Measurements from ENCODE around the gene TTC7B. TPM values are rescaled to one million over a fixed set of nuclear protein-coding genes. Genes with fewer than 3 reads are reported as not detected.

TTC7B gene
- total and polyA plus RNA-seq, 9 of the 15 experiments (the other 6 are each of a cell fraction or from before 2014, with no cell fraction given) = 2.2 to 77.2 (median 36.7) TPM

DNA sequence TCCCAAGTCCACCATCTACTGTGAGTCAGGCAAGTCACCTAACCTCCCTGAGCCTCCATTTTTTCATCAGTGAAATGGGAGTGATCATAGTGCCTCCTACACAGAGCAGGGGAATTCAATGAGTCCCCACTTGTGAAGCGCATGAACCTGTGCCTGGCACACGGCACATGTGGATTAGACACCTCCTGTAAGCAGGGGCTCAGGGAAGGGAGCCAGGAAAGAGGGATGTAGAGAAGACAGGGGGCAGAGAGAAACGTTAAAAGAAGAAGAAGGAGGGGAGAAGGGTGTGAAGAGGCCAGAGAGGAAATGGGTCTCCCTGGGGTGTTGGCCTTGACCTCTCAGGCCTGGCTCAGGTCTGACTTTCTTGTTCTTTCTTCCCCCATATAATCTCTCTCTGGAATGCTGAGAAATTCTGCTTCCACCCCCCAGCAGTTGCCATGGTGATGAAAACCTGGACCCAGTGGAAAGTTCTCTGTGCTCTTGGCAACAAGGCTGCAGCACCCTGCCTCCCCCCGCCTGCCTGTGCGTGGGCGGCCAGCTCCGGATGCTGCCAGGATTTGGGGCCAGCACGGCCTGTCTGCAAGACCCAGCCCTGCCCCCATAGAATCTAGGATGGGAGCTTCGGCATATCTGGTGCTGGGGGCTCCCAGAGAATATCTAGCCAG lies 324.9 kb downstream of the TTC7B start:
- no peaks in the 10 kb centered on the region for H3K9me1 ChIP-seq (ENCODE audit: control insufficient read depth, insufficient read depth, low read length)
- H3K9me3 ChIP-seq (replicated peaks; ENCODE audit: control insufficient read depth, insufficient read depth, low read depth, low read length) = no peaks in the 10 kb centered on the region
- no peak overlapping the region for H2AFZ ChIP-seq (ENCODE audit: low read depth, low read length)
- ChIA-PET POLR2A (interaction anchor here (0.6 kb wide), 1 partner anchor 35 kb away, joined by 3 read pairs; no protein-coding TSS in a partner anchor), CTCF (ENCODE audit: low intra/inter-chr PET ratio) (no interaction called here)
- H3K4me2 ChIP-seq (ENCODE audit: insufficient read depth, low read length) = no peak overlapping the region
- no peak overlapping the region for H3K4me3 ChIP-seq
- no peaks in the 10 kb centered on the region for H3K36me3 ChIP-seq (ENCODE audit: control insufficient read depth, insufficient read depth, low read length)
- H3K27me3 ChIP-seq (ENCODE audit: control insufficient read depth in 2 of 2, insufficient read depth in 2 of 2, low read length in 2 of 2) = peaks cover 0 to under 1% of the 10 kb centered on the region in 2 experiments; a peak in 1 of 5 replicates
- in situ Hi-C loops (cut with MboI) = no loop called here
- 0 out of 2 replicates have a peak, but pooled peaks cover 2% of the 10 kb centered on the region for H4K20me1 ChIP-seq (replicated peaks; ENCODE audit: control insufficient read depth, insufficient read depth, low read length)
- H3K9ac ChIP-seq (ENCODE audit: insufficient read depth in 1 of 2, low read depth in 2 of 2, low read length in 2 of 2) = no peak overlapping the region
- BruUV-seq (replicated peaks) = no TSS peak
- no peaks in the 10 kb centered on the region for H3K79me2 ChIP-seq (ENCODE audit: control insufficient read depth, insufficient read depth, low read length)
- TF ChIP-seq USF2 (CRISPR knock-in tag; IDR thresholded peaks at IDR 0.05) (no peak), EGR1 (conservative IDR thresholded peaks at IDR 0.05) (peak; percentile 76), THRAP3 (IDR thresholded peaks at IDR 0.05; ENCODE audit: borderline replicate concordance) (no peak), RFX1 (IDR thresholded peaks at IDR 0.05) (peak; percentile 60)
- TF ChIP-seq, protein P1, sequence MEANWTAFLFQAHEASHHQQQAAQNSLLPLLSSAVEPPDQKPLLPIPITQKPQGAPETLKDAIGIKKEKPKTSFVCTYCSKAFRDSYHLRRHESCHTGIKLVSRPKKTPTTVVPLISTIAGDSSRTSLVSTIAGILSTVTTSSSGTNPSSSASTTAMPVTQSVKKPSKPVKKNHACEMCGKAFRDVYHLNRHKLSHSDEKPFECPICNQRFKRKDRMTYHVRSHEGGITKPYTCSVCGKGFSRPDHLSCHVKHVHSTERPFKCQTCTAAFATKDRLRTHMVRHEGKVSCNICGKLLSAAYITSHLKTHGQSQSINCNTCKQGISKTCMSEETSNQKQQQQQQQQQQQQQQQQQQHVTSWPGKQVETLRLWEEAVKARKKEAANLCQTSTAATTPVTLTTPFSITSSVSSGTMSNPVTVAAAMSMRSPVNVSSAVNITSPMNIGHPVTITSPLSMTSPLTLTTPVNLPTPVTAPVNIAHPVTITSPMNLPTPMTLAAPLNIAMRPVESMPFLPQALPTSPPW (CRISPR knock-in tag; IDR thresholded peaks at IDR 0.05) = peak; percentile 34; the same call in 1 of the 2 replicates
- FAIRE-seq (no peak), ATAC-seq (no peak), DNase-seq (ENCODE audit: extremely low read depth in 1 of 4, low spot score in 3 of 4) (peak in 1 of 4 experiments; percentile 13)
- no peaks in the 10 kb centered on the region for H3K4me1 ChIP-seq (replicated peaks in 1 of 2; ENCODE audit: control insufficient read depth in 2 of 2, insufficient read depth in 2 of 2, low read length in 2 of 2)
- H3K27ac ChIP-seq (ENCODE audit: extremely low read depth, low read depth, low read length) = no peak overlapping the region
- intact Hi-C loops (cut with micrococcal nuclease) = no loop called here
- WGBS (ENCODE audit: insufficient coverage, low coverage, missing lambda C conversion rate) = 0% methylated on average over 8 of the region's 9 CpGs

All from K562 (cell line).